ENCODE results near the gene CNPY4. TPM values are rescaled to one million over a fixed set of nuclear protein-coding genes. Genes with fewer than 3 reads are reported as not detected.

The CNPY4 gene
- total RNA-seq, 1 experiment from 2014 or later: 10.4 TPM

- Histone ChIP-seq H4K20me1 (ENCODE audit: control insufficient read depth, insufficient read depth, insufficient read length) (no peaks in the 10 kb centered on the region), H3K4me1 (ENCODE audit: insufficient read depth, low read length) (no peaks in the 10 kb centered on the region), H3T11ph (ENCODE audit: low read length) (no peak overlapping the region), H2AK5ac (ENCODE audit: insufficient read length, low read length) (no peak overlapping the region), H3K9ac (ENCODE audit: extremely low read depth, insufficient read length, low read length) (no peak overlapping the region), H3K9me3 (ENCODE audit: control insufficient read depth, low read depth, low read length) (no peaks in the 10 kb centered on the region), H3K27me3 (ENCODE audit: insufficient read depth, low read length) (no peaks in the 10 kb centered on the region), H2BK20ac (ENCODE audit: low read depth, low read length, poor library complexity, severe bottlenecking) (no peak overlapping the region), H4K5ac (ENCODE audit: insufficient read length, low read depth, low read length) (no peak overlapping the region), H3K18ac (ENCODE audit: insufficient read length, low read depth, low read length) (no peak overlapping the region), H3K79me1 (ENCODE audit: insufficient read depth, low read depth, low read length, poor library complexity, severe bottlenecking) (no peaks in the 10 kb centered on the region), H3K23me2 (ENCODE audit: insufficient read length, low read depth, low read length, poor library complexity, severe bottlenecking) (no peaks in the 10 kb centered on the region), H2BK5ac (ENCODE audit: insufficient read length, low read length) (no peak overlapping the region), H3K14ac (ENCODE audit: insufficient read depth, low read length) (no peak overlapping the region), H3K56ac (ENCODE audit: insufficient read length, low read depth, low read length) (no peak overlapping the region), H3K4me2 (ENCODE audit: insufficient read depth, insufficient read length, low read length) (no peak overlapping the region), H3K79me2 (ENCODE audit: insufficient read depth, low read length) (no peaks in the 10 kb centered on the region), H3K4ac (ENCODE audit: low read depth, low read length) (no peak overlapping the region), H3K27ac (ENCODE audit: insufficient read length, low read depth, low read length) (no peak overlapping the region), H2BK12ac (ENCODE audit: insufficient read length, low read depth, low read length) (no peak overlapping the region), H2BK15ac (ENCODE audit: low read depth, low read length) (no peak overlapping the region), H2AFZ (ENCODE audit: low read length) (no peak overlapping the region), H4K8ac (replicated peaks; ENCODE audit: insufficient read length, low read depth, low read length) (no peak overlapping the region), H3K23ac (ENCODE audit: insufficient read length, low read depth, low read length) (no peak overlapping the region), H2BK120ac (ENCODE audit: low read depth, low read length, poor library complexity, severe bottlenecking) (no peak overlapping the region), H4K91ac (ENCODE audit: insufficient read length, low read depth, low read length) (no peak overlapping the region)
- no peaks in the 10 kb centered on the region; a peak in 2 of 7 replicates for H3K36me3 Mint-ChIP-seq (ENCODE audit: insufficient read depth in 1 of 3, low read depth in 3 of 3)
- no peak overlapping the region for H3K4me3 Mint-ChIP-seq
- no peak for TF ChIP-seq CTCF (conservative IDR thresholded peaks at IDR 0.05)
- H3K27me3 Mint-ChIP-seq (ENCODE audit: low read depth): peaks cover 4% of the 10 kb centered on the region; the same call in 1 of the 2 replicates
- H3K9me3 Mint-ChIP-seq: no peaks in the 10 kb centered on the region
- no CpG with 5 or more reads among the region's 3 CpGs for WGBS (ENCODE audit: extremely low coverage, insufficient read length, low lambda C conversion rate)
- peaks cover 10 to 12% of the 10 kb centered on the region in 2 experiments for H3K4me1 Mint-ChIP-seq
- H3K27ac Mint-ChIP-seq: no peak overlapping the region
- DNase-seq: no peak
Measured at GRCh38 chr7:100141555-100141949, 22.1 kb downstream of the CNPY4 start.

Measured in H9 (cell line).